Thyroid gland (tissue), 4 donors: ENCODE results near the gene QPRT.

Source experiments
- CTCF ChIP-seq, 6 experiments: fragments of 200-600 bp in 3 of 6; fragments of 450-650 bp in 3 of 6; sonication (generic) in 3 of 6; IDR thresholded peaks; one replicate each; pipeline ENCODE4 v1.5.1; 2016 to 2019; ENCODE audit warnings: antibody characterized with exemption in 6 of 6, mild to moderate bottlenecking in 2 of 6, inconsistent platforms in 1 of 6, moderate library complexity in 1 of 6
- POLR2A ChIP-seq, 2 donors: fragments of 450-650 bp; IDR thresholded peaks; one replicate each; pipeline ENCODE4 v1.6.1; 2017; ENCODE audit warnings: antibody characterized with exemption in 2 of 2, mild to moderate bottlenecking in 2 of 2, moderate library complexity in 1 of 2

GRCh38 chr16:29719063-29719462 lies 40.1 kb downstream of the QPRT start:
- TF ChIP-seq CTCF (IDR thresholded peaks at IDR 0.05): no peak
- no peak for TF ChIP-seq POLR2A (IDR thresholded peaks at IDR 0.05)
